ENCODE measurements around the gene ADCYAP1R1.
"Not testable (repeated sequence)": the region's sequence is repeated elsewhere in the genome, so short reads cannot be mapped to it uniquely, and the experiment has no call there.

ADCYAP1R1 gene

GRCh38 chr7:31151849-31152248 is 99.7 kb downstream of the ADCYAP1R1 start:
- Histone ChIP-seq H3K4me1 (ENCODE audit: control insufficient read depth in 1 of 2, insufficient read depth in 1 of 2, low read depth in 1 of 2, low read length in 1 of 2) (no peaks in the 10 kb centered on the region), H3K36me3 (no peaks in the 10 kb centered on the region), H3K27me3 (no peaks in the 10 kb centered on the region), H3K4me3 (ENCODE audit: low read depth in 1 of 2, low read length in 1 of 2) (no peak overlapping the region), H3K27ac (no peak overlapping the region), H3K9me3 (no peaks in the 10 kb centered on the region)
- TF ChIP-seq CTCF (IDR thresholded peaks at IDR 0.05) = no peak

GRCh38 chr7:31153318-31153717 is 101.2 kb downstream of the ADCYAP1R1 start:
- not testable (repeated sequence) for H3K9me3 ChIP-seq; H3K4me3 ChIP-seq (ENCODE audit: low read depth in 1 of 2, low read length in 1 of 2); H3K4me1 ChIP-seq (ENCODE audit: control insufficient read depth in 1 of 2, insufficient read depth in 1 of 2, low read depth in 1 of 2, low read length in 1 of 2); H3K27me3 ChIP-seq; H3K27ac ChIP-seq; H3K36me3 ChIP-seq

- H3K4me3 ChIP-seq (ENCODE audit: low read depth in 1 of 2, low read length in 1 of 2) = no peak overlapping the region
- peaks cover 3% of the 10 kb centered on the region for H3K27me3 ChIP-seq
- H3K4me1 ChIP-seq (ENCODE audit: control insufficient read depth in 1 of 2, insufficient read depth in 1 of 2, low read depth in 1 of 2, low read length in 1 of 2) = no peaks in the 10 kb centered on the region
- H3K27ac ChIP-seq = no peak overlapping the region
- TF ChIP-seq CTCF (IDR thresholded peaks at IDR 0.05) = no peak
- H3K9me3 ChIP-seq = no peaks in the 10 kb centered on the region
- no peaks in the 10 kb centered on the region for H3K36me3 ChIP-seq
Observed at GRCh38 chr7:31160941-31161340, 108.8 kb downstream of the ADCYAP1R1 start.

Measured in neutrophil (primary cell).